GM19023 (cell line): ENCODE measurements around the gene KRTAP5-5.
"Not testable (repeated sequence)": the region's sequence is repeated elsewhere in the genome, so short reads cannot be mapped to it uniquely, and the experiment has no call there.

Experiments
- ATAC-seq: cut with Tn5 transposase; IDR thresholded peaks from one replicate; pipeline ENCODE4 v1.9.1; 2021; ENCODE audit warnings: mild to moderate bottlenecking, moderate library complexity; ENCODE audit not compliant: unreplicated experiment

Gene KRTAP5-5, protein sequence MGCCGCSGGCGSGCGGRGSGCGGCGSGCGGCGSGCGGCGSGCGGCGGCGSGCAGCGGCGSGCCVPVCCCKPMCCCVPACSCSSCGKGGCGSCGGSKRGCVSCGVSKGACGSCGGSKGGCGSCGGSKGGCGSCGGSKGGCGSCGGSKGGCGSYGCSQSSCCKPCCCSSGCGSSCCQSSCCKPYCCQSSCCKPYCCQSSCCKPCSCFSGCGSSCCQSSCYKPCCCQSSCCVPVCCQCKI

DNA sequence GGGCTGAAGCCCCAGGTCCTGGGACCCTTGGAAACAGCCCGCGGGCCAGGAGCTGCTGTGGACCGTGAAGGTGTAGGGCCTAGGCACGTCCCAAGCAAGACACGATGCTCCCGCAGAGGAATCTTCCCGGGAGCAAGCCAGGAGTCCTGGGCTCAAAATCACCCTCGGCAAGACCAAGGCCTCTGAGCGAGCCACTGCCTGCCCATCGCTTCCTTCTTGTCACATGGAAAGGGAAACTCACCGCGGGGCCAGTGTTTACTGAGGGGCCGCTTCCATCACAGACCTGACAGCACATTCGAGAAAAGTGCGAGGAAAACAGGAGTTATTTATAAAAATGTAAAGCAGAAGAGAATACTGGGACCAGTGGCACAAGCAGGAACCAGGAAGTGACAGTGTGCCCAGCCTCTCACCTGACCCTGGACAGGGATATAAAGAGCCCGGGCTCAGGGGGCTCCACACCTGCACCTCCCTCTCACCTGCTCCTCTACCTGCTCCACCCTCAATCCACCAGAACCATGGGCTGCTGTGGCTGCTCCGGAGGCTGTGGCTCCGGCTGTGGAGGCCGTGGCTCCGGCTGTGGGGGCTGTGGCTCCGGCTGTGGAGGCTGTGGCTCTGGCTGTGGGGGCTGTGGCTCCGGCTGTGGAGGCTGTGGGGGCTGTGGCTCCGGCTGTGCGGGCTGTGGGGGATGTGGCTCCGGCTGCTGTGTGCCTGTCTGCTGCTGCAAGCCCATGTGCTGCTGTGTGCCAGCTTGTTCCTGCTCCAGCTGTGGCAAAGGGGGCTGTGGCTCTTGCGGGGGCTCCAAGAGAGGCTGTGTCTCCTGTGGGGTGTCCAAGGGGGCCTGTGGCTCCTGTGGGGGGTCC, at the start of gene KRTAP5-5:
TSS of gene KRTAP5-5 (plus strand) at position 450 of the 860 bp plus-strand sequence. CDS start at position 516, 66 bp downstream.
- ATAC-seq: no peak

DNA sequence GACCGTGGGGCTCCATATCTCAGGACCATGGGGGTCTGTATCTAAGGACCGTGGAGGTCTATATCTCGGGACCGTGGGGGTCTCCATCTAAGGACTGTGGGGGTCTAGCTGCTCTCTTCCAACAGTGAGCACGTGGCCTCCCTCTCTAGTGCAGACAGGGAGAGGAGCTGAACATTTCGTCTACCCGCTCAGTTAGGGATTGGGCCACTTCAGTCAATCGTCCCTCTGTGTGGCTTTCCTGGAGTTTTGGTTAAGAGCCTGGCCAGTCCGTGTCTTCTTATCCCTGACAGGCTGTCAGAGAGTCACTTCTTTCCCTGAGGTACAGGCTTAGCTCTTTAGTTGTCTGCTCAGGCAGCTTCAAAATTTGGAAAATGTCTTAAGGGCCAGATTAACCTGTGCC, 47.6 kb upstream of the KRTAP5-5 start:
- no peak for ATAC-seq

DNA sequence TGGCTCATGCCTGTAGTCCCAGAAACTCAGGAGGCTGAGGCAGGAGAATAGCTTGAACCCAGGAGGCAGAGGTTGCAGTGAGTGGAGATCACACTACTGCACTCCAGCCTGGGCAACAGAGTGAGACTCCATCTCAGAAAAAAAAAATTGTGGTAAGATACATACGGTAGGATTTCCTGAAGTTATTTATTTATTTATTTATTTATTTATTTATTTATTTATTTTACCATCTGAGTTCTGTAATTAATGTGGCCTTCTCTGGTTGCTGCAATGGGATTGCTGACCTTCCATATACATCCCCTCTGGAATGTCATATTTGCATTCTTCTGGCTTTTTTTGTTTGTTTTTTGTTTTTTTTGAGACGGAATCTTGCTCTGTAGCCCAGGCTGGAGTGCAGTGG, 46.7 kb upstream of the KRTAP5-5 start:
- ATAC-seq: not testable (repeated sequence)

DNA sequence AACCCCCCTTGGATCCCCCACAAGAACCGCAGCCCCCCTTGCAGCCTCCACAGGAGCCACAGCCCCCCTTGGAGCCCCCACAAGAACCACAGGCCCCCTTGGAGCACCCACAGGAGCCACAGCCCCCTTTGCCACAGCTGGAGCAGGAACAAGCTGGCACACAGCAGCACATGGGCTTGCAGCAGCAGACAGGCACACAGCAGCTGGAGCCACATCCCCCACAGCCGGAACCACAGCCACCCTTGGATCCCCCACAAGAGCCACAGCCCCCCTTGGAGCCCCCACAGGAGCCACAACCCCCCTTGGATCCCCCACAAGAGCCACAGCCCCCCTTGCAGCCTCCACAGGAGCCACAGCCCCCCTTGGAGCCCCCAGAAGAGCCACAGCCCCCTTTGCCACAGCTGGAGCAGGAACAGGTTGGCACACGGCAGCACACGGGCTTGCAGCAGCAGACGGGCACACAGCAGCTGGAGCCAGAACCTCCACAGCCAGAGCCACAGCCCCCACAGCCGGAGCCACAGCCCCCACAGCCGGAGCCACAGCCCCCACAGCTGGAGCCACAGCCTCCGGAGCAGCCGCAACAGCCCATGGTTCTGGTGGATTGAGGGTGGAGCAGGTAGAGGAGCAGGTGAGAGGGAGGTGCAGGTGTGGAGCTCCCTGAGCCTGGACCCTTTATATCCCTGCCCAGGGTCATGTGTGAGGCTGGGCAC, 44.8 kb upstream of the KRTAP5-5 start, which contains the start of gene KRTAP5-1:
TSS of gene KRTAP5-1 (minus strand) at position 623 of the 710 bp plus-strand sequence. CDS start at position 589, 34 bp downstream.
- ATAC-seq: not testable (repeated sequence)

DNA sequence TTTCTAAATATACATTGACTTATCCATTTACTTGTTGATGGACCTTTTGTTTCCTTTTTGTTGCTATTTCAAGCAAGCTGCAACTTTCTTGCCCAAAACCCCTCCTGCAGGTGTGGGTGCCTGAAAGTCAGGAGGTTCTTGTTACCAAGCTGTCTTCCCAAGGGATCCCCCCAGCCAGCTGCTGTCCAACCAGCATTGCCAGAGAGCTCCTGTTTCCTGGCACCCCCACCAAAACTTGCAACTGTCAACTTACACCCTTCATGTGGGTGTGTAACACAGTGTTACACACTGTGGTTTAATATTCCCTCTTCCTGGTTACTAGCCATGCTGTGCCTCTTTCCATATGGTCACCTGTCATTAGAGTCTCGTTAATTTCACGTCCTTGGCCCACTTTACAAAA, 42.9 kb upstream of the KRTAP5-5 start:
- ATAC-seq: no peak

DNA sequence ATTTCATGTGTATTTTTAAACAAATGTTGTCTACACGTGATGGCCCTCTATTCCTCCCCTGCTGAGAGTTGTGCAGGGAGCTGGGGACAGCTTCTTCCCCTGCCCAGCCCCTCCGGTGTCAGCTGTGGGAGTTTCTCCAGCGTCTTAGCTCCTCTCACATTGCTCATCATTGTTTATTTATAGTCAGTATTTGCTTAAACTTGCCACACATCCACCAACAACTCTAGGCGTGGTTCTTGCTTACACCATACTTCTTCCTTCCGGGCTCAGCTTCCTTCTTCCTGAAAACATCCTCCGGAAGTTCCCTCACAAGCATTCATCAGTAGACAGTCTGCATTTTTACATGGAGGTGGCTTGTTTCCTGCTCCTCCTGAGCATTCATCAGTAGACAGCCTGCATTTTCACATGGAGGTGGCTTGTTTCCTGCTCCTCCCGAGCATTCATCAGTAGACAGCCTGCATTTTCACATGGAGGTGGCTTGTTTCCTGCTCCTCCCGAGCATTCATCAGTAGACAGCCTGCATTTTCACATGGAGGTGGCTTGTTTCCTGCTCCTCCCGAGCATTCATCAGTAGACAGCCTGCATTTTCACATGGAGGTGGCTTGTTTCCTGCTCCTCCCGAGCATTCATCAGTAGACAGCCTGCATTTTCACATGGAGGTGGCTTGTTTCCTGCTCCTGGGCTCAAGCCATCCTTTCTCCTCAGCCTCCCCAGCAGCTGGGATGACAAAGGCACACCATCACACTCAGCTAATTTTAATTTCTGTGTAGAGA, 40.2 kb upstream of the KRTAP5-5 start:
- ATAC-seq: not testable (repeated sequence)

DNA sequence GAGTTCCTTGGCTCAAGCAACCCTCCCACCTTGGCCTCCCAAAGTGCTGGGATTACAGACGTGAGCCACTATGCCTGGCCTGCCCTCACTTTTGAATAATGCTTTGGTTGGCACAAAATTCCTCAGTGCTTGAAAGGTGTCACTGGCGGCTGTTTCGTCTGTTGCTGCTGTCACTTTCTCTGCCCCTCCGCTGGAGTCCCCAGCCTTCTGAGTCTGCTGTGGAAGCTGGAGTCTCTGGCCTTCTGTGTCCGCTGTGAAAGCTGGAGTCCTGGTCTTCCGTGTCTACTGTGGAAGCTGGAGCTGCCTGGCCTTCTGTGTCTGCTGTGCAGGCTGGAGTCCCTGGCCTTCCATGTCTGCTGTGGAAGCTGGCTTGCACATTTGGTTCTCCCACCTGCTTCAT, 39.6 kb upstream of the KRTAP5-5 start:
- ATAC-seq: no peak

DNA sequence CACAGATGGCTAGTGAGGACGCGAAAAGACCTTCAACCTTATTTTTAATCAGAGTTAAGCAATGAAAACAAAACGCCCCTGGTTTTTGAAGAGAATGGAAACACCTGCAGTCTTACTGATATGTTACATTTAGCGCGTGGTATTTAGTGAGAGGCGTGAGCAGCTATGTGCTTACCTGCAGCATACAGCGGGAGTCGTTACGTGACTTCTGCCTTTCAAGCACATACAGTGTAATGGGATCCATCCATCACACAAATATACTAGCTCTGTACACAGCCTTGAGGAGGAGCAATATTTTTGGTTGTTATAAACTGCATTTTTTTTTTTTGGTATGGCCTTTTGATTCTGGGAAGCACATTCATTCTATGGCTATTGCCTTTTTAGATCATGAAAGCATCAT, 36.9 kb upstream of the KRTAP5-5 start:
- no peak for ATAC-seq

DNA sequence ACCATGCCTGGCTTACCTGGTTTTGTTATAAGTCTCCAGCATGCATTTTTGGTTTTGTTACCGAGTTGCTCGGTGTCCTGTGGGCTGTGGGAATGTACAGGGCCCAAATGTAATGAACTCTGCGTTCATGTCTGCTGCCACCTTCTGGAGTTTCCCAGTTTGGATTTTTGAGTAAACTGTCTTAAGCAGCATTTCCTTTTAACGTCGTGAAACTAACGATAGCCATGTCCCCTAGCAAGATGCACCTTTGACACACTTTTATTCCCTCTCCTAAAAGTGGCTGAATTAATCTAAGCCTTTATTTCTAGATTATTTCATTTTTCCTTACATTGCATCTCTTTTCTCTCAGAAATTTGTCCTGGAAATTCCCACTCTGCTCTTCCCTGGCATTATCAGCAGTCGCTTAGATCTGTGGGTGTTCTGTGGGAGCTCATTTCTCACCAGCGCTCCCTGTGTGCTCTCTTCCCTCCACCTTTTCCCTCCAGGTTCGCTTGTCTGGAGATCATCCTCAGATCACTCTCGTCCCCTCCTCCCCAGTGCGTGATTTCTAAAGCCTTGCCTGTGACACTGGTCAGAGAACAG, 33.5 kb upstream of the KRTAP5-5 start:
- not testable (repeated sequence) for ATAC-seq

DNA sequence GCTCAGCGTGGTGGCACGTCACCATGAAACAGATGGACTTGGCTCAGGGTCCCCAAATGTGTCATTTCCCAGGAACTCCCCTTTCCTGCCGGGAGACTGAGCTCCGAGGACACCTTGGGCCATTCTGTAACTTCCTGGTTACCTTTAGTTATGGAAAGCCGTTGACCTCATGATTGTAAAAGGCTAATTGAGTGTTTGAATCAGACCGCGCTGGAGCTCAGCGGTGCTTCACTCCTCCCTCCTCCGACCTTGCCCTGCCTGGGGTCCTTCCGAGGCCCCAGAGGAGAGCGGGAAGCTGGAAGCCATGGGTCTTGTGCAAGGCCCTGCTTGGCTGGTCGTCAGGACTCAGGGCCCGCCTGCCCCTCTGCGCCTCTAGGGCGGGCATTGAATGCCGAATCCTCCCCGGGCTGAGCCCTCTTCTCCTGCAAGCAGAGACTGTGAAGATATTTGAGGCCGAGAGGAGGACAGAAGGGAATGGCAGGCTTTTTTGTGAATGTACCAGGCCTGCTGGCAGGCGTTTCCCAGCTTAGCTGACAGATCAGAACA, 32.9 kb upstream of the KRTAP5-5 start:
- not testable (repeated sequence) for ATAC-seq

DNA sequence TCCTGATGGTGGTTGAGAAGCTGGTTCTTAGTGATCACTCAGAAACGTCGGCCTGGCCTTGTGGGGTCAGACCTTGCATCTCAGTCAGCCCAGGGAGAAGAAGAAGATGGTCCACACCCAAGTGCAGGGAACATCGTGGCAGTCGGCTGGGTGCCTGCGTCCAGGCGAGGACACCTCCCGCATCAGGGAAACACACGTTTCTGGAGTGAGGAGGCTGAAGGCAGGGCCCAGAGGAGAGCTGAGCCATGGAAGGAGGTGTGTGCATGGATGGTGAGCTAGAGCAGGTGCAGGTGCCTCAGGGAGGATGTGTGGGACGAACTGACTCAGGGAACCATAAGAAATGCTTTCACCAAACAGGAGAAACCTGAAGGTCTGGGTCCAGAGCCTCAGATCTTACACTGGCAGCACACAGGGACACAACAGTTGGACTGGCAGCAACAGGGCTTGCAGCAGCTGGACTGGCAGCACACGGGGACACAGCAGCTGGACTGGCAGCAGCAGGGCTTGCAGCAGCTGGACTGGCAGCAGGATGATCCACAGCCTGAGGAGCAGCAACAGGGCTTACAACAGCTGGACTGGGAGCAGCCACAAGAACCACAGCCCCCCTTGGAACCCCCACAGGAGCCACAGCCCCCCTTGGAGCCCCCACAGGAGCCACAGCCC, 32.1 kb upstream of the KRTAP5-5 start:
- ATAC-seq: no peak

DNA sequence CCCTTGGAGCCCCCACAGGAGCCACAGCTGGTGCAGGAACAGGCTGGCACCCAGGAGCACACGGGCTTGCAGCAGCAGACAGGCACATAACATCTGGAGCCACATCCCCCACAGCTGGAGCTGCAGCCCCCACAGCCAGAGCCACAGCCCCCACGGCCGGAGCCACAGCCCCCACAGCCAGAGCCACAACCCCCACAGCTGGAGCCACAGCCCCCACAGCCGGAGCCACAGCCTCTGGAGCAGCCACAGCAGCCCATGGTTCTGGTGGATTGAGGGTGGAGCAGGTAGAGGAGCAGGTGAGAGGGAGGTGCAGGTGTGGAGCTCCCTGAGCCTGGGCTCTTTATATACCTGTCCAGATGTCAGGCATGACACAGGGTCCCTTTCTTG, 31.6 kb upstream of the KRTAP5-5 start, which contains the start of gene KRTAP5-2:
TSS of gene KRTAP5-2 (minus strand) at position 301 of the 387 bp plus-strand sequence. CDS start at position 257, 44 bp downstream.
- no peak for ATAC-seq

DNA sequence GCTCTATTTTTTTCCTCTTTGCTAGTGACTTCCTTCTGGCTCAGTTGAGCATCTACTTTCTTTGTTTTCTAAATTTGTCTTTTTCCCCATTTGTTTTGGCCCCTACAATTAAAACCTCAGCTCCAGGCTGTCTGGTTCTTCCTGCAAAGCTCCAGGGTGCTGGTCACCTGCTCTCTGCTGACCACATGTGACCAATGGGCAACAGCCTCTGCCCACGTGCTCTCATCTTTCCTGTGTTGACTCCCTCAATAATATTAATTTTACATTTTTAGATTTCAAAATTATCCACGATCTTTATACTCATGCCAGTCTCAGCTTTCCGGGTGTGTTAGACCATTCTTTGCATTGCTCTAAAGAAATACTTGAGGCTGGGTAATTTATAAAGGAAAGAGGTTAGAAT, 31.2 kb upstream of the KRTAP5-5 start:
- not testable (repeated sequence) for ATAC-seq

DNA sequence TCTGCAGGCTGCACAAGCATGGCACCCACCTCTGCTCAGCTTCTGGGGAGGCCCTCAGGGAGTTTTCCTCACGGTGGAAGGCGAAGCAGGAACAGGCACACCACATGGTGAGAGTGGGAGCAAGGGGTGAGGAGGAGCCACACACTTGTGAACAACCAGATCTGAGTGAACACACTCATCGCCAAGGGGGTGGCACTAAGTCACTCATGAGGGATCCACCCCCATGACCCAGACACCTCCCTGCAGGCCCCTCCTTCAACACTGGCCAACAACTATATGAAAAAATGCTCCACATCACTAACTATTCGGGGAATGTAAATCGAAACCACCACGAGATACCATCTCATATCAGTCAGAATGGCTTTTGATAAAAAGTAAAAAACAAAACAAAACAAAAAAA, 30.8 kb upstream of the KRTAP5-5 start:
- no peak for ATAC-seq

DNA sequence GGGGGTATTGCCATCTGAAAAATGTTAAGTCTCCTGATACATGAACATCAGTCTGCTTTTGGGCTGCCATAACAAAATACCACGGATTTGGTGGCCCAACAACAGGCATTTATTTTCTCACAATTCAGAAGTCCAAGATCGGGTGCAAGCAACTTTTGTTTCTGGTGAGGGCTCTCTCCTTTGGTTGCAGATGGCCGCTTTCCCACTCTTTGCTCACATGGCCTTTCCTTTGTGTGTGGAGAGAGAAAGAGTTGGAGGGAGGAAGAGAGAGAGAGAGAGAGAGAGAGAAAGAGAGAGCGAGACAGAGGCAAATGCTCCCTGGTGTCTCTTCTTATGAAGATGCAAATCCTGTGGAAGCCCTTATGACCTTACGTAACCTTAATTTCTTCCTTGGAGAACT, 28.9 kb upstream of the KRTAP5-5 start:
- ATAC-seq: no peak

DNA sequence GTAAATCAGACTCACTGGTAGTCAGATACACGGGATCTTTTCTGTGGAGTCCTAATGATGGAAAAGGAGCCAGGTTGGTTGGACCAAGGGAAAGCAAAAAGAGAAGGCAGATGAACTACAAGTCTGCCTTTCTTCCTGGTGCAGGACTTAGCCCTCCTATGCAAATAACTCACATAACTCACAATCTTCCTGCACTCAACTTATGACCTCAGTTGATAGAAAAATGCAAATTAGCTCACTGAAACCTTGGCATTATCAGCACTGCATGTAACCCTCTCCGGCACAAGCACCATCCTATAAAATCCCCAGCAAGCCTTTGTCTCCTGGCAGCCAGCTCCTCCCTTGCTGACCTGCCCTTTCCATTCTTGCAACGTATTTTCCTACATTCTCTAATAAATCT, 27.9 kb upstream of the KRTAP5-5 start:
- not testable (repeated sequence) for ATAC-seq

DNA sequence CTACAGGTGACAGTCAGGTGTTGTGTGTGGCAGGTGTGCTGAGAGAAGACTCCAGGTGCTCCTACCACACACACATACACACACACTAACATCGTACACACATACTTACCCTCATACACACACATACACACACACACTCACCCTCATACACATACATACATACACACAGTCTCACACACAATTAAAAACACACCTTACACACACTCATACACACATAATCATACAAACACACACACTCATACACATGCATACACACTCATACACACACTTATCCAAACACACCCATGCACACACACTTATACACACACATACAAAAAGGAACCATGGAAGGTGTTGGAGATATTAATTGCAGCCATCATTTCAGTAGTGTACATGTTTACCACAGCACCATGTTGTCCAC, 25.9 kb upstream of the KRTAP5-5 start:
- ATAC-seq: no peak

DNA sequence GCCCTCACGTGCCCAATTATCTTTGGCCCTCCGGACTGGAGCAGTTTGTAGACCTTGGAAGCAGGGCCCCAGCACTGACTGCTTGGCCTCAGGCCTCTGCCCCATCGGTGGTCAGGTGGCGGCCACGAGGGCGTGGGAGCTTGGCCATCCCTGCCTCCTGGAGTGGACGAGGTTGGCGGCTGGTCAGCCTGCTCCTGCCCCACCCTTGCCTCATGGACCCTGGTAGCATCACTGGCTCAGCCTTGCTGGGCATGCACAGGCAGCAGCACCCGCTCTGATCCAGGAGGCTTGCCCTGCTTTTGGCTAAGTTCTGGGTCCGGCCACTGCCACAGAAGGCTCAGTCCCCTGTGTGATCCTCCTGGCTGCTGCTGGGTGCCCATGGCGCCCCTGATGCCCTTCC, 25.4 kb upstream of the KRTAP5-5 start:
- no peak for ATAC-seq

DNA sequence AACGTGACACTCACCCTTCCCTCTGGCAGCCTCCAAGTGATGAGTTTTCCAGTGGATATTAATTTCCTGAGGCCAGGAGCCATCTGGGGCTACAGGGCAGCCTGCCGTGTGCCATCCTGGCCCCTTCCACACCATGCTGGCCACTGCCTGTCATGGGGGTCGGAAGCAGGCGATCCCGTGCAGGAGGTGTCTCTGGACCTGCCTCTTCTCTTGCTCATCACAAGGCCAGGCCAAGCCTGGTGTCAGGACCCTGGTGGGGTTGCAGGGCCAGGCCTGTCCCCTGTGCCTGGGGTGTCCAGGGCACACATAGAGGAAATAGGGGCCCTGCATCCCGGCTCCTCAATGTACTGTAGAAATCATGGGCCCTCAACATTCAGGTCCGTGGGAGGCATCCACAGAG, 24.9 kb upstream of the KRTAP5-5 start:
- ATAC-seq: no peak
